Testis (tissue), 3 donors: ENCODE data around the gene MGAT3. TPM values are rescaled to one million over a fixed set of nuclear protein-coding genes. Genes with fewer than 3 reads are reported as not detected.

Source experiments
- DNase-seq: peaks from one replicate; pipeline ENCODE4 v3.0.0-alpha.2; 2019
- H3K27ac ChIP-seq, 2 donors: fragments of 200-600 bp; sonication (generic); one replicate each; pipeline ENCODE4 v1.5.1; 2019
- H3K27me3 ChIP-seq: fragments of 200-600 bp; sonication (generic); one replicate; pipeline ENCODE4 v1.5.1; 2019
- H3K36me3 ChIP-seq: fragments of 200-600 bp; sonication (generic); one replicate; pipeline ENCODE4 v1.5.1; 2017; ENCODE audit warnings: low read depth; ENCODE audit errors: missing control alignments
- H3K4me1 ChIP-seq: fragments of 200-600 bp; sonication (generic); one replicate; pipeline ENCODE4 v1.5.1; 2019
- H3K4me3 ChIP-seq, 2 donors: fragments of 200-600 bp; sonication (generic); one replicate each; pipeline ENCODE4 v1.5.1; 2017 to 2019
- H3K9me3 ChIP-seq: fragments of 200-600 bp; sonication (generic); one replicate; pipeline ENCODE4 v1.5.1; 2017
- CTCF ChIP-seq, 3 experiments: fragments of 450-650 bp in 2 of 3; fragments of 200-600 bp in 1 of 3; sonication (generic) in 1 of 3; IDR thresholded peaks; one replicate each; pipeline ENCODE4 v1.5.1; 2016 to 2019; ENCODE audit warnings: antibody characterized with exemption in 3 of 3, mild to moderate bottlenecking in 2 of 3, moderate library complexity in 1 of 3
- POLR2A ChIP-seq: fragments of 450-650 bp; IDR thresholded peaks from one replicate; pipeline ENCODE4 v1.6.1; 2017; ENCODE audit warnings: antibody characterized with exemption, mild to moderate bottlenecking, moderate library complexity
- WGBS, 2 donors: methylation state at CpG; one replicate each; pipeline ENCODE4 v1.1.5; 2018; 5-methylcytosine and 5-hydroxymethylcytosine counted together
- intact Hi-C: fragments of 100-400 bp; cut with DNase I; formaldehyde crosslinking; loops from one replicate; pipeline ENCODE4 v1.15.1; 2023; ENCODE audit warnings: low total_unique reads
- polyA plus RNA-seq: library from polyadenylated mRNA; stranded (reverse); fragments of 350-450 nt; fragmentation: Illumina TruSeq; extraction: RNeasy Lipid Tissue Mini Kit (QIAGEN cat#74804); gene quantifications from one replicate; pipeline ENCODE4 v1.2.3, GENCODE V29; 2014; ENCODE audit warnings: low read depth, low replicate concordance; ENCODE audit not compliant: insufficient read depth
- total RNA-seq, 2 donors: library from RNA; depleted of rRNA; stranded (reverse); fragments of >200 nt; gene quantifications; one replicate each; pipeline ENCODE4 v1.2.3, GENCODE V29; 2016

MGAT3 gene
- total and polyA plus RNA-seq, 3 donors from 2014 or later = 4.6 to 9.7 (median 6.4) TPM

- H3K27me3 ChIP-seq = no peaks in the 10 kb centered on the region
- no peak for DNase-seq
- 64 to 75% methylated on average over 7 to 8 of the region's 8 CpGs for WGBS, 2 donors
- no peaks in the 10 kb centered on the region for H3K9me3 ChIP-seq
- H3K36me3 ChIP-seq = no peaks in the 10 kb centered on the region
- H3K4me1 ChIP-seq = no peaks in the 10 kb centered on the region
- no peak overlapping the region for H3K4me3 ChIP-seq
- H3K27ac ChIP-seq = no peak overlapping the region
- intact Hi-C loops = loop anchor here (5.0 kb wide), 1 partner anchor 491 kb away; no protein-coding TSS in a partner anchor
- TF ChIP-seq POLR2A (no peak), CTCF (IDR thresholded peaks at IDR 0.05) (no peak)
Observed at GRCh38 chr22:39536711-39537110, 79.9 kb downstream of the MGAT3 start.

- TF ChIP-seq CTCF (IDR thresholded peaks at IDR 0.05) = no peak
- no peak for TF ChIP-seq POLR2A
- 67 to 85% methylated on average over 2 of the region's 2 CpGs for WGBS, 2 donors
- intact Hi-C loops = loop anchor here (5.0 kb wide), 1 partner anchor 489 kb away; no protein-coding TSS in a partner anchor
Observed at GRCh38 chr22:39537975-39538374, 81.2 kb downstream of the MGAT3 start.

More at GRCh38 chr22:39537975-39538374, 81.2 kb downstream of the MGAT3 start:
- no peak for DNase-seq
- Histone ChIP-seq H3K36me3 (no peaks in the 10 kb centered on the region), H3K4me1 (no peaks in the 10 kb centered on the region), H3K9me3 (no peaks in the 10 kb centered on the region), H3K27me3 (no peaks in the 10 kb centered on the region), H3K27ac (no peak overlapping the region), H3K4me3 (no peak overlapping the region)

Other genes with a start within 250 kb of the MGAT3 start
- 10 to 100 TPM in 1 of 2 donors, 1 to 10 TPM in 1; 9.8 to 13.3 TPM for gene PDGFB, start 212.0 kb upstream of the MGAT3 start, total RNA-seq
- 7.7 TPM for gene PDGFB, start 212.0 kb upstream of the MGAT3 start, polyA plus RNA-seq
- gene RPL3, start 137.4 kb upstream of the MGAT3 start, total RNA-seq = 1,000 to 10,000 TPM; 1,087 to 2,075 TPM
- gene RPL3, start 137.4 kb upstream of the MGAT3 start, polyA plus RNA-seq = 2,042 TPM
- gene SYNGR1, start 107.0 kb upstream of the MGAT3 start, total RNA-seq = 10 to 100 TPM; 20.4 to 32.5 TPM
- gene SYNGR1, start 107.0 kb upstream of the MGAT3 start, polyA plus RNA-seq = 46.8 TPM
- 10 to 100 TPM; 29.8 to 35.7 TPM for gene TAB1, start 57.2 kb upstream of the MGAT3 start, total RNA-seq
- 21.9 TPM for gene TAB1, start 57.2 kb upstream of the MGAT3 start, polyA plus RNA-seq
- 100 to 1,000 TPM in 1 of 2 donors, 10 to 100 TPM in 1; 60.6 to 120 TPM for gene MIEF1, start 45.3 kb downstream of the MGAT3 start, total RNA-seq
- gene MIEF1, start 45.3 kb downstream of the MGAT3 start, polyA plus RNA-seq = 78.2 TPM
- 100 to 1,000 TPM; 192 to 228 TPM for gene ATF4, start 63.5 kb downstream of the MGAT3 start, total RNA-seq
- 227 TPM for gene ATF4, start 63.5 kb downstream of the MGAT3 start, polyA plus RNA-seq
- gene RPS19BP1, start 75.7 kb downstream of the MGAT3 start, total RNA-seq = 100 to 1,000 TPM; 156 to 158 TPM
- gene RPS19BP1, start 75.7 kb downstream of the MGAT3 start, polyA plus RNA-seq = 97.7 TPM
- 1 to 10 TPM; 1.7 to 2.0 TPM for gene CACNA1I, start 113.7 kb downstream of the MGAT3 start, total RNA-seq
- gene CACNA1I, start 113.7 kb downstream of the MGAT3 start, polyA plus RNA-seq = 1.3 TPM